Measurements from ENCODE around the gene AQP11.
"Not testable (repeated sequence)": the region's sequence is repeated elsewhere in the genome, so short reads cannot be mapped to it uniquely, and the experiment has no call there.

AQP11 gene

GRCh38 chr11:77589521-77590193, at the start of gene AQP11:
Gene AQP11 (plus strand): TSS chr11:77589953. CDS start chr11:77589993, 40 bp downstream.
- DNase-seq, result peak; percentile 76

- peak; percentile 51 for DNase-seq
Observed at GRCh38 chr11:77542296-77542695, 47.5 kb upstream of the AQP11 start.

GRCh38 chr11:77547047-77547836, 42.5 kb upstream of the AQP11 start:
- no peak for DNase-seq

GRCh38 chr11:77547863-77548551, 41.7 kb upstream of the AQP11 start:
- peak; percentile 63 for DNase-seq

GRCh38 chr11:77548552-77549445, 41.0 kb upstream of the AQP11 start:
- DNase-seq, result no peak

GRCh38 chr11:77551426-77551825, 38.3 kb upstream of the AQP11 start:
- not testable (repeated sequence) for DNase-seq

- DNase-seq, result peak; percentile 10
Observed at GRCh38 chr11:77557553-77557952, 32.2 kb upstream of the AQP11 start.

GRCh38 chr11:77558380-77558779, 31.4 kb upstream of the AQP11 start:
- peak; percentile 44 for DNase-seq

- peak; percentile 83 for DNase-seq
Observed at GRCh38 chr11:77559686-77560401, 29.9 kb upstream of the AQP11 start.

GRCh38 chr11:77560605-77561004, 29.1 kb upstream of the AQP11 start:
- peak; percentile 70 for DNase-seq

- DNase-seq, result no peak
Observed at GRCh38 chr11:77561257-77561656, 28.5 kb upstream of the AQP11 start.

- DNase-seq, result no peak
Observed at GRCh38 chr11:77568306-77568705, 21.4 kb upstream of the AQP11 start.

GRCh38 chr11:77568916-77569675, 20.7 kb upstream of the AQP11 start:
- no peak for DNase-seq

GRCh38 chr11:77569676-77570070, 20.1 kb upstream of the AQP11 start:
- no peak for DNase-seq

- DNase-seq, result peak; percentile 48
Observed at GRCh38 chr11:77570896-77571295, 18.9 kb upstream of the AQP11 start.

- DNase-seq, result not testable (repeated sequence)
Observed at GRCh38 chr11:77575428-77575827, 14.3 kb upstream of the AQP11 start.

GRCh38 chr11:77580712-77581337, 8.9 kb upstream of the AQP11 start:
- peak; percentile 35 for DNase-seq

- no peak for DNase-seq
Observed at GRCh38 chr11:77589181-77589520, 602 bp upstream of the AQP11 start.

- no peak for DNase-seq
Observed at GRCh38 chr11:77590194-77590782, 535 bp downstream of the AQP11 start.

GRCh38 chr11:77592727-77593126, 3.0 kb downstream of the AQP11 start:
- no peak for DNase-seq
